Testis (tissue), 2 donors: ENCODE data around the gene ARHGAP22.

Source experiments
- POLR2A ChIP-seq: fragments of 450-650 bp; IDR thresholded peaks from one replicate; pipeline ENCODE4 v1.6.1; 2017; ENCODE audit warnings: antibody characterized with exemption, mild to moderate bottlenecking, moderate library complexity
- TF ChIP-seq, protein P1 (sequence below), 3 experiments: fragments of 450-650 bp in 2 of 3; fragments of 200-600 bp in 1 of 3; sonication (generic) in 1 of 3; IDR thresholded peaks; one replicate each; pipeline ENCODE4 v1.5.1; 2016 to 2019; ENCODE audit warnings: antibody characterized with exemption in 3 of 3, mild to moderate bottlenecking in 2 of 3, moderate library complexity in 1 of 3

DNA sequence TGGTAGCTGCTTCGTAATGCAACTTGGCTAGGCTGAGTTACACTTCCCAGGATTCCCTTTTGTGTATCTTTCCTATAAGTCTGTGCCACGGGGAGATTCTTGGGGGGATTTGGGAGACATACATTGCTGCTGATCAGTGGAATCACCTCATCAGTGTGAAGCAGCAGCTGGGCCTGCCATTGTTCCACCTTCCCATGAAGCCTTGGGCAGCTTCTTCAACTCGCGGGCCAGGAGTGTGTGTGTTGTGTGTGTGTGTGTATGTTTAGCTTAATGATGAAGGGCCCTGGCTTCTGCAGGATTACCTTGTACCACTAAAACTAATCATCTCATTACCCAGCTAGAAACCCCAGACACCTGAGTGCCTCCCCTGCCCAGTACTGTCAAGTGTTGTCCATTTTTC lies 33.3 kb upstream of the ARHGAP22 start:
- TF ChIP-seq, protein P1, sequence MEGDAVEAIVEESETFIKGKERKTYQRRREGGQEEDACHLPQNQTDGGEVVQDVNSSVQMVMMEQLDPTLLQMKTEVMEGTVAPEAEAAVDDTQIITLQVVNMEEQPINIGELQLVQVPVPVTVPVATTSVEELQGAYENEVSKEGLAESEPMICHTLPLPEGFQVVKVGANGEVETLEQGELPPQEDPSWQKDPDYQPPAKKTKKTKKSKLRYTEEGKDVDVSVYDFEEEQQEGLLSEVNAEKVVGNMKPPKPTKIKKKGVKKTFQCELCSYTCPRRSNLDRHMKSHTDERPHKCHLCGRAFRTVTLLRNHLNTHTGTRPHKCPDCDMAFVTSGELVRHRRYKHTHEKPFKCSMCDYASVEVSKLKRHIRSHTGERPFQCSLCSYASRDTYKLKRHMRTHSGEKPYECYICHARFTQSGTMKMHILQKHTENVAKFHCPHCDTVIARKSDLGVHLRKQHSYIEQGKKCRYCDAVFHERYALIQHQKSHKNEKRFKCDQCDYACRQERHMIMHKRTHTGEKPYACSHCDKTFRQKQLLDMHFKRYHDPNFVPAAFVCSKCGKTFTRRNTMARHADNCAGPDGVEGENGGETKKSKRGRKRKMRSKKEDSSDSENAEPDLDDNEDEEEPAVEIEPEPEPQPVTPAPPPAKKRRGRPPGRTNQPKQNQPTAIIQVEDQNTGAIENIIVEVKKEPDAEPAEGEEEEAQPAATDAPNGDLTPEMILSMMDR (IDR thresholded peaks at IDR 0.05): no peak
- no peak for TF ChIP-seq POLR2A
